MG63 (cell line): ENCODE results near the gene S100A8. TPM values are rescaled to one million over a fixed set of nuclear protein-coding genes. Genes with fewer than 3 reads are reported as not detected.
"Not testable (repeated sequence)": the region's sequence is repeated elsewhere in the genome, so short reads cannot be mapped to it uniquely, and the experiment has no call there.

Experiments
- DNase-seq: peaks from one replicate; pipeline ENCODE4 v3.0.0-alpha.2; 2020
- H3K27me3 ChIP-seq: fragments of 250-450 bp; sonication (Bioruptor Pico); 2 replicates; pipeline ENCODE4 v1.5.1; 2020; ENCODE audit warnings: mild to moderate bottlenecking, moderate library complexity
- H3K36me3 ChIP-seq: fragments of 250-450 bp; sonication (Bioruptor Pico); 2 replicates; pipeline ENCODE4 v1.5.1; 2020; ENCODE audit warnings: mild to moderate bottlenecking, moderate library complexity
- H3K4me3 ChIP-seq: fragments of 250-450 bp; sonication (Bioruptor Pico); 2 replicates; pipeline ENCODE4 v1.5.1; 2020; ENCODE audit warnings: mild to moderate bottlenecking, moderate library complexity
- H3K9me3 ChIP-seq: fragments of 250-450 bp; sonication (Bioruptor Pico); 2 replicates; pipeline ENCODE4 v1.5.1; 2020; ENCODE audit warnings: mild to moderate bottlenecking, moderate library complexity
- total RNA-seq: library from RNA; depleted of rRNA; stranded (reverse); fragments of >200 nt; shearing (Covaris generic); gene quantifications from 2 replicates; pipeline ENCODE4 v1.2.3, GENCODE V29; 2014; ENCODE audit warnings: low replicate concordance; rRNA removed

Gene S100A8
- total RNA-seq, 1 experiment from 2014 or later, result not detected

DNA sequence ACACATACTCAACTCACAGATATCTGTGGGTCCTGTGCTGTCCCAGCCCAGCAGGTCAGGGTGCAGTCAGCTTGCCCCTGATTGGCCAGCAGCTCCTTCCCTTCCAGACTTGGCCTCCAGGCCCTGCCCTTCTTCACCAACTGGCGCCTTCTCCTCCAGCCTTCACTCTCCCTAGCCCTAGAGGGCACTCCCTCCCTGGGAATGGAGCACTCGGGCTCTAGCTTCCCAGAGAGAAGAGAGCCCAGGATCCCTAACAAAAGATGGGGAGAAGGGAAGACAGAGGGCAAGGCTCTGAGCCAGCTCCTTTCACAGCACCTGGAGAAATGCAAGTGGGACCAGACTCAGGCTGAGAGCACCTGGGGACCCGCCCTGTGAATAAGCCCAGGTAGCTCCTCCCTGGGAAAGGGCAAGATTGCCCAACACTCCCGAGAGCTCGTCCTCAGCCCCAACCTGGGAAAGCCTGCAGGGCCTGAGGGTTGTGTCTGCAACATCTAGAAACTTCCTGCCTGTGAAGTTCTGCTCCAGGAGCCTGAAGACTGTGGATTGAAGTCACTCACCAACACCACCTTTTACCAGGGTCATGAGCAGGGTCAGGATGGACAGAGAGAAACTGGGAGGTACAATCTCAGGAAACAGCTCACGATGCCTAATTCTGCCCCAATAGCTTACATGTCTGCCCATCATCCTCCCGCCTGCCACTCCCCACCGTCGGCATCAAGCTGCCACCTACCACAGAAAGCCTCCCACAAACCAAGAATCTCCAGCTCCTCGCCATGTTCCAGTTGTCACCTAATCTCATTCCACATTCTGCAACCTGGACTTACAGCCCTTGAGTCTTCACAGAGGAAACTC, 42.1 kb downstream of the S100A8 start, which contains the start of gene PGLYRP4:
TSS of gene PGLYRP4 (minus strand) at position 331 of the 852 bp plus-strand sequence. CDS start 909 bp downstream, outside the sequence.
- peak; percentile 28 for DNase-seq
- Histone ChIP-seq H3K9me3 (no peaks in the 10 kb centered on the region), H3K27me3 (peaks cover 54% of the 10 kb centered on the region), H3K36me3 (no peaks in the 10 kb centered on the region), H3K4me3 (no peak within 1 kb of the TSS)

- no peak for DNase-seq
- no peaks in the 10 kb centered on the region for H3K36me3 ChIP-seq
- no peaks in the 10 kb centered on the region for H3K9me3 ChIP-seq
- H3K4me3 ChIP-seq, result no peak overlapping the region
- H3K27me3 ChIP-seq, result peaks cover 58% of the 10 kb centered on the region
Measured at GRCh38 chr1:153347856-153348255, 43.0 kb downstream of the S100A8 start.

- not testable (repeated sequence) for DNase-seq, H3K9me3 ChIP-seq
- H3K27me3 ChIP-seq, result peaks cover 60% of the 10 kb centered on the region
Measured at GRCh38 chr1:153347049-153347448, 43.8 kb downstream of the S100A8 start.

DNA sequence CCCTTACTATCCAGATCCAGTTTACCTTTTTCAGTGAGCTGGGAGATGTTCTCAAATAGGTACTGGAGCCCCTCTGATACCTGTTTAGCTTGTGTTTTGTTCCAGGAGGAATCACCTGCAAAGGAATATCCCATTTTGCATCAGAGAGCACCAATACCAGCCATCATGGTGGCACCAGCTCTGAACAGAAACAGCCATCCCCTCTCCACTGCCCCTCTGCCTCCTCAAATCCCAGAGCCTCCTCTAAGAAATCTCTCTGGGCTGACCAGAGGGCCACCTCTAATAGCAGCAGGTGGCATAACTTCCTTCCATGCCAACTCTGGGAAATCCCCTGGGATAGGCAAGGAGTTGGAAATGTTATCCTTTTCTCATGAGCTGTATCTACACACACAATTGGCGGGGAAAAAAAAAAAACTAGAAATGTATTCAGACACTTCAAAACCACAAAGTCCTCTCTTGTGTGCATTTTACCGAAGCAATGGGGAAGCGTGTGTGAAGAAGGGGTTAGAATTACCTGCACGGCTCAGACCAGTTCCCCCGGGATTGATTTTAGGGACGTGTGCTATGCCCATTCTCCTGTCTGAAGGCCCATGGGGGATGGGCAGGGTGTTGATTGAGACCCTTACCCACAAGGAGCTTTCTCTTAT, 44.7 kb downstream of the S100A8 start:
- H3K36me3 ChIP-seq, result no peaks in the 10 kb centered on the region
- H3K27me3 ChIP-seq, result peaks cover 52% of the 10 kb centered on the region
- H3K4me3 ChIP-seq, result no peak overlapping the region
- H3K9me3 ChIP-seq, result no peaks in the 10 kb centered on the region
- DNase-seq, result no peak

More at GRCh38 chr1:153347049-153347448, 43.8 kb downstream of the S100A8 start:
- H3K36me3 ChIP-seq, H3K4me3 ChIP-seq: not testable (repeated sequence)

DNA sequence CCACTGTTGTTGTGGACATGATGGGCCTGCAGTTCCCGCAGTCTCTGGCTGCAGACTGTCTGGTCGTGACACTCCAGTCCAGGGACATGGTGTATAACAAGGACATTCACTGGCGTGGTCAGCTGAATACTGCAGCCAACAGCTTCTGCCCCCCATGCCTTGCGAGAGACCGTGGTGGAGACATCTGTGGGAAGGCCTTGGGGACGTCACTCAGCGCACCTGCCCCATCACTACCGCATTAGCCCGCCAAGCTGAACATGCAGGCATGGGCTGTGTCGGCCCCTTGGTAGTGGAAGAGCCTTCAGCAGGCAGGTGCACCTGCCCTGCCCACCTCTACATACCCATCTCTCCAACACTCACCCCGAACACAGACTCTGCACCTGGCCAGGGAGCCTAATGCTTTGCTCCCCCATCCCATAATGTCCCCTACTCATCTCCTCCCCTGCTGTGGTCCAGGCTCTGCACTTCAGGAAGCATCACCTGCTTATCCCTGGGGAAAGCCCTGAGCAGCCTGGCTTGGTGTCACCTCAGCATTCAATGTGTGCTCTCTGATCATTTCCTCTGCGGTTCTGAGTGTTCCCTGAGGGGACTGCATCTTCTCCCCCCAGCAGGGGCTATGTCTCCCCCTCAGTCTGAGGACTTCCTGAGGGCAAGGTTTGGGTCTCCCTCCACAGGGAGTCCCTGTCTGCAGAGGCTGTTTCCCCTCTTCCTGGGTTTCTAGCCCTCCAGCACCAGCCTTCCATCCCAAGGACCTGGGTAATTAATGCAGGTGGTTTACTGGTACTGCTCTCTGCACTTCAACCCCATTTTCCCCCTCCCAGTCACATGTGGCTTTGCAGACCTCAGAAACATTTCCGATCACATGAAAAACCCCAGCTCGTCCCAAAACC, 45.4 kb downstream of the S100A8 start:
- no peak for DNase-seq
- Histone ChIP-seq H3K4me3 (no peak overlapping the region), H3K27me3 (peaks cover 49% of the 10 kb centered on the region), H3K9me3 (no peaks in the 10 kb centered on the region), H3K36me3 (no peaks in the 10 kb centered on the region)

DNA sequence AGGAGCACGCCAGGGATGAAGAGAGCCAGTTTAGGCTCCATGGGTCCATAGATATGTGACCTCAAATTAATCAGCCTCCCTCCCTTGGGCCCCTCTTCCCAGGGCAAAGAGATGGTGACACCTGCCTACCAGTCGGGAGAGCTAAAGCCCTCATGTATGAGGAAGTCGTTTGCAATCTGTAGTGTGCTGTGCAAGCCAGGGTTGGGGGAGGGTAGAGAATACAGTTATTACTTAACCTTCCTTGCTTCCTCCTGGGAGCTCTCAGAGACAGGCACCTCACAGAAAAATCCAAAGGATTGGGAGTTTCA, 46.2 kb downstream of the S100A8 start:
- Histone ChIP-seq H3K27me3 (peaks cover 48% of the 10 kb centered on the region), H3K9me3 (peaks cover 2% of the 10 kb centered on the region; the same call in 1 of the 2 replicates), H3K4me3 (no peak overlapping the region), H3K36me3 (no peaks in the 10 kb centered on the region)
- DNase-seq, result no peak

DNA sequence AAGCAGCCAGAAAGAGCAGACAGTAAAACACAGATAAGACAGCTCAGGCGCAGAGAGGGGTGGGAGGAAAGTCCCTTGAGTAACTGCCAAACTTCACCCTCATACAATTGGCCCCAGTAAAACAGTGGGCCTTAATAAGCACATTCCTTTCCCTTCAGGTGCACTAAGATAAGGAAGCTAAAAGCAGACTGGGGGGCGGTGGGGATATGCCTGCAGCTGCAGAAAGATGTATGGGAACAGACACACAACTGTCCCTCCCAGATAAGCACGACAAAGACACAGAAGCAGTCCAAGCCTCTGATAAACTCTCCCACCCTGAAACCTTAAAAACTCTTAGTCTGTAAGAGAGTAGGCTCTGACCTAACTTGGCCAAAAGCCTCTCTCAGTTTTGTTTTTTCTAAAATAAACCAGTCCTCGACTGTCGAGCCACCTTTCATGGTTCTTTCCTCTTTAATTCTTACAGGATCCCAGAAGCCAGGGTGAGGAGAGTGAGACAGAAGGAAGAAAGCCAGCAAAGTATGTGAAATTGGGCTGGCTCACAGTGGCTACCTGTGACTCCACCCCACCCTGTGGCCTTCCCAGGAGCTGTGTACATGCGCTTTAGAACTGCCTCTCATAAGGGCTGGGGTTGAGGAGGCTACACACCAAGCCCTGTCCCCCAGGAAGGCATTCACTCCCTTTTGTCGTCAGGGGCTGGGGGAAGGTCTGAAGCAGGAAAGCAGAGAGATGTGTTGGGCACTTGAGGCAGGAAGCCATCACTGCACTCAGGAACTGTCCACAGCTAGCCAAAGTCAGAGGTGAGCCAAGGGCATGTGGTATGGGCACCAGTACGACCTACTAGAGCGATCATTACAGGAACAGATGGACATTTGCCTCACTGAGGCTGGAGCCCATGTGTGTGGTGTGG, 46.8 kb downstream of the S100A8 start:
- no peaks in the 10 kb centered on the region for H3K36me3 ChIP-seq
- H3K9me3 ChIP-seq, result peaks cover 2% of the 10 kb centered on the region; the same call in 1 of the 2 replicates
- H3K27me3 ChIP-seq, result peaks cover 44% of the 10 kb centered on the region
- no peak for DNase-seq
- H3K4me3 ChIP-seq, result no peak overlapping the region

- DNase-seq, result no peak
- H3K9me3 ChIP-seq, result peaks cover 2% of the 10 kb centered on the region; the same call in 1 of the 2 replicates
- H3K27me3 ChIP-seq, result peaks cover 39% of the 10 kb centered on the region
- H3K36me3 ChIP-seq, result no peaks in the 10 kb centered on the region
- H3K4me3 ChIP-seq, result no peak overlapping the region
Measured at GRCh38 chr1:153343040-153343681, 47.7 kb downstream of the S100A8 start.

GRCh38 chr1:153342178-153342577, 48.7 kb downstream of the S100A8 start:
- no peak for DNase-seq
- Histone ChIP-seq H3K36me3 (no peaks in the 10 kb centered on the region), H3K4me3 (no peak overlapping the region), H3K9me3 (peaks cover 2% of the 10 kb centered on the region; the same call in 1 of the 2 replicates), H3K27me3 (peaks cover 32% of the 10 kb centered on the region)

GRCh38 chr1:153341431-153341934, 49.4 kb downstream of the S100A8 start:
- no peaks in the 10 kb centered on the region for H3K36me3 ChIP-seq
- DNase-seq, result no peak
- H3K9me3 ChIP-seq, result peaks cover 2% of the 10 kb centered on the region; the same call in 1 of the 2 replicates
- H3K4me3 ChIP-seq, result no peak overlapping the region
- peaks cover 29% of the 10 kb centered on the region for H3K27me3 ChIP-seq

- peaks cover 2% of the 10 kb centered on the region; the same call in 1 of the 2 replicates for H3K9me3 ChIP-seq
- H3K36me3 ChIP-seq, result no peaks in the 10 kb centered on the region
- DNase-seq, result no peak
- peaks cover 25% of the 10 kb centered on the region for H3K27me3 ChIP-seq
- no peak overlapping the region for H3K4me3 ChIP-seq
Measured at GRCh38 chr1:153340356-153340755, 50.5 kb downstream of the S100A8 start.

Other genes with a start within 250 kb of the S100A8 start
- not detected in 2 replicates for gene SPRR2G, start 240.2 kb downstream of the S100A8 start, total RNA-seq
- not detected in 2 replicates for gene LELP1, start 187.6 kb downstream of the S100A8 start, total RNA-seq
- gene PRR9, start 173.5 kb downstream of the S100A8 start, total RNA-seq, result 0.07 and 1.0 TPM in 2 replicates
- gene LORICRIN, start 131.4 kb downstream of the S100A8 start, total RNA-seq, result not detected in 2 replicates
- not detected in 2 replicates for gene PGLYRP3, start 78.1 kb downstream of the S100A8 start, total RNA-seq
- gene PGLYRP4, start 42.2 kb downstream of the S100A8 start, total RNA-seq, result not detected in 2 replicates
- gene S100A9, start 33.2 kb downstream of the S100A8 start, total RNA-seq, result not detected in 2 replicates
- gene S100A12, start 15.5 kb downstream of the S100A8 start, total RNA-seq, result not detected in 2 replicates
- gene S100A7A, start 25.4 kb upstream of the S100A8 start, total RNA-seq, result not detected in 2 replicates
- not detected in 2 replicates for gene S100A7, start 69.6 kb upstream of the S100A8 start, total RNA-seq
- gene S100A6, start 144.9 kb upstream of the S100A8 start, total RNA-seq, result 474 and 904 TPM in 2 replicates
- gene S100A5, start 149.9 kb upstream of the S100A8 start, total RNA-seq, result not detected in 2 replicates
- 438 and 702 TPM in 2 replicates for gene S100A4, start 154.7 kb upstream of the S100A8 start, total RNA-seq
- gene S100A3, start 158.2 kb upstream of the S100A8 start, total RNA-seq, result 0.81 and 3.4 TPM in 2 replicates
- gene S100A2, start 174.8 kb upstream of the S100A8 start, total RNA-seq, result 29.6 and 34.8 TPM in 2 replicates
- gene S100A16, start 222.1 kb upstream of the S100A8 start, total RNA-seq, result 315 and 318 TPM in 2 replicates
- 1.3 TPM in 1 of 2 replicates, not detected in the other for gene S100A14, start 225.3 kb upstream of the S100A8 start, total RNA-seq
- 128 and 143 TPM in 2 replicates for gene S100A13, start 236.4 kb upstream of the S100A8 start, total RNA-seq
- 0.99 TPM in 1 of 2 replicates, not detected in the other for gene S100A1, start 237.4 kb upstream of the S100A8 start, total RNA-seq
- gene CHTOP, start 243.0 kb upstream of the S100A8 start, total RNA-seq, result 61.0 and 72.4 TPM in 2 replicates